GM19372 (cell line): ENCODE data around the gene SLC35G2.
A peak's percentile ranks its signal among the peaks of the same experiment; 100 is the strongest.
"Not testable (repeated sequence)": the region's sequence is repeated elsewhere in the genome, so short reads cannot be mapped to it uniquely, and the experiment has no call there.

Source experiments
- ATAC-seq: cut with Tn5 transposase; IDR thresholded peaks from one replicate; pipeline ENCODE4 v1.9.1; 2021; ENCODE audit warnings: mild to moderate bottlenecking, low read depth, moderate library complexity; ENCODE audit not compliant: unreplicated experiment

SLC35G2 gene

DNA sequence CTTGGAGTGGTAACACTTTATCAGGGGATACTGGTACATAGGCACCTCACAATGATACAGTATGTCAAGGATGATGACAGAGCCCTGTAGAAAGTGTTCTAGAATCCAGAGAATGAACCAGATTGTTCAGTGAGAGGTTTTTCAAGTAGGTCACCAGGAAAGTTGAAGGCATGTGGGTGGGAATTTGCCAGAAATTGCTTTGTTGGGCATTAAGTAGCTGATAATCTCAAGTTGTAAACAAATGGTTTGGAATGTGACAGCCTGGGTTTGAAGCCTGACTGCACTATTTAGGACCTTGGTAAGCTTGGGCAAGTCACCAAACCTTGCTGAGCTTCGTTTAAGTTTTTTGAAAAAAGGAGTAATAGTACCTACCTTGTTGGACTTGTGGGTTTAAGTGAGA lies 12.5 kb downstream of the SLC35G2 start:
- no peak for ATAC-seq

DNA sequence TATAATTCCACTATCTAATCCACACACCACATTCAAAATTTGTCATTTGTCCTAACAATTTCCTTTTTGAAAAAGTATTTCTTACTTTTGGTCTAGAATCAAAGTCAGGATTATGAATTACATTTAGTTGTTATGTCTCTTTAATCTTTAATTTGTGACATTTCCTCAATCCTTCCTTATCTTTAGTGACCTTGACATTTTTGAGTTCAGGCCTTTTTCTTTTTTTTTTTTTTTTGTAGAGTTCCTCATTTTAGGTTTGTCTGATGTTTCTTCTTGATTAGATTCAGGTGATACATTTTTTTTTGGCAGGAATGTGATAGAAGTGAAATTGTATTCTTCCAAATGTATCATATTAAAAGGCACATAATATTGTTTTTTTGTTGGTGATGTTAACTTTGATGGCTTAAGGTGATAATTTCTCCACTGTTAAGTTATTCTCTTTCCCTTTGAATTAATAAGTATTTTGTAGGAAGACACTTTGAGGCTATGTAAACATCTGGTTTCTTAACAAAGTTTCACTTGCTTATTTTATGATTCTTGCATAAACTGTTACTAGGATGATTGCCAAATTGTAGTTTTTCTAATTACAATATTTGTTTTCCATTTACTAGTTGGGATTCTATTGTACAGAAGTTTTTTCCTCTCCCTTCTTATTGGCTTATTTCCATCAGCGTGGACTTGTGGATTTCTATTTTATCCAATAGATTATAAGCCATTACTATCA lies 16.3 kb downstream of the SLC35G2 start:
- ATAC-seq, result no peak

DNA sequence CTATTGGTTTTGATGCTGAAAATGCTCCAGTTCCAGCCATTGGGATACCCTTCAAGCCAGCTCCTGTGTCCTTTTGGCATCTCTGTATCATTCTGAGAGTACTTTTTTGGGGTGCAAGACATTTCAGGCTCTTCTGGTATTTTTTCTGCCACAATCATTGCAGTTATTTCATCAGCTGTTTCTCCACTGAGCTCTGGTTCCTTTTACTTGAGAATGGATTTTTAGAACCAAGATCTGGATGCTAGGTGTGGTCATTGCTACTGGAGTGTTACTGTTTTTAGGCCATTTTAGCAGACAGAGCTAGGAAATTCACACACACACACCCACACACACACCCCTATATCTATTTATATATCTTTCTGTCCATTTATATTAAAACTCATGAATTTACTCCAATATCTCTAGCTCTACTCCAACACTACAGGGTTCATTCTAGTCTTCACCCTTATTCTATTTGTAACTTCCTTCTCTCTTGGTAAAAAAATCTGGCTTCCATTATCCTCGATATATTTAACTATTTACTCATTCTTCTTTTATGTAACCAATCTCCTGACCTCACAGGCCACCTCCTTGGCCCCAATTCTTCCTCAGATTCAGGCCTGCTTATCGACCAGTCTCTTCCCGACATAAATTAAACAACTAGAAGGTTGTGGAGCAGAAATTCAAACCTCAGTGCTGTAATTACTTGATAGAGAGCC lies 17.0 kb downstream of the SLC35G2 start:
- ATAC-seq, result no peak

DNA sequence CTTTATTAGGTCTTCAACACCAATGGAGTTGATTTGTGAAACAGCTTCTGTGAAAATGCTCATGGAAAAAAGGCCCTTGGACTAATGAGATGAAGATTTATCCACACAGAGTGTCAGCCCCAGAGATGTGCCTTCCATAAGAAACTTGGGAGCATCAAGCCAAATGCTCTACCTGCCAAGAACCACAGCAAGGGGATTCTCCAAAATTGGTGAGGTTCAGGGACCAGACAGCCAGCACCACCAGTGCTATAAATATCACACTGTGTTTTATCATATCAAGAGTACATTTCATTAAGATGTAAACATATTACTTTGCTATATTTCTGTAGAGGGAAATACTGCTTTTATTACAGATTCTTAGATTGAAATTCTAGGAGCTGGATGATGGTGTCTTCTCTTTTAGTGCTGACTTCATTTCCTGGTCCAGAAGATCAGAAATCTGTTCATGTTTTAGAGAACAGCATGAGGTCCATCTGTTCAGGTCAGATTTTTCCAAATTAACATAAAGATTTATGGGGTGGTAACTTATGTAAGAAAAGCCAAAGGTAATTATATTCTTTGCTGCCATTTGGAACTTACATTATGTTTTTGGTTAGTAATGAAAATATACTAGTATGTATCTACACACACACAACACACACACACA lies 17.7 kb downstream of the SLC35G2 start:
- ATAC-seq, result no peak

DNA sequence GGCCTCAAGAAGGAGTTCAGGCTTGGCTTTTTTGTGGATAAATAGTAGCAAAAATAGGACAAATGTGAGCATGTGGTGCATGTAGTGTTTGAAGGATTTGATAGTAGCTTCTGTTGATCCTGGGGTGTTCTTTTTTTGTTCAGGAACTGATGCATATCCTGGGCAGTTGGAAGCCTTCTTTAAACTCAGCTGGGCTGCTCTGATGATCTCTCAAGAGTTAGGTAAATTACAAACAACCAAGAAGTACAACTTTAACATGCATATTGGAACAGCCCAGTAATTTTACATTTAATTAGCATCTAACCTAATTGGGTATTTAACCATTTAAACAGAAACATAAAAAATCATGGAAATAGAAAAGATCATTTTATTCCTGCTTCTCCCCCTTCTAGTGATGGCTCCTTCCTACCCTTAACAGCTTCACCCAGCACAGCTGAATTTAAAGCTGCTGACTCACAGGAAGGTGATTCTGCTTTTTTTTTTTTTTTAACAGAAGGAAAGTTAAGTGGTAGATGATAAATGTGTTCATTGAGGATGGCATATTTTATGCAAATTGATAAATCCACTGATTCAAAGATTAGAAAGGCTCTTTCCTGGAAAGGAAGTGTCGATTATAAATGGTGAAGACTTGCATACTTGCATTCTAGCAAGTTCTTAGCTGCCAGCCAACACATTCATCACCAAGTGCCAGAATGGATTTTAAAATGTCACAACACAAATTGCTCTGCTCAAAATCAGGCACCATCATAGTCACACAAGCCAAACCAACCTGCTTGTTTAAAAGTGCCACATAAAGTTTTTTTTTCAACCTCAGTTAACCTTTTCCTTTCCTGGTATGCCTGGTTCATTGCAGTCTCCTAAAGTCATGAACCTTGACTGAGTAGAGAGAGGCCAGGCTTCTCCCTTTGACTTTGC lies 20.0 kb downstream of the SLC35G2 start:
- ATAC-seq, result no peak

DNA sequence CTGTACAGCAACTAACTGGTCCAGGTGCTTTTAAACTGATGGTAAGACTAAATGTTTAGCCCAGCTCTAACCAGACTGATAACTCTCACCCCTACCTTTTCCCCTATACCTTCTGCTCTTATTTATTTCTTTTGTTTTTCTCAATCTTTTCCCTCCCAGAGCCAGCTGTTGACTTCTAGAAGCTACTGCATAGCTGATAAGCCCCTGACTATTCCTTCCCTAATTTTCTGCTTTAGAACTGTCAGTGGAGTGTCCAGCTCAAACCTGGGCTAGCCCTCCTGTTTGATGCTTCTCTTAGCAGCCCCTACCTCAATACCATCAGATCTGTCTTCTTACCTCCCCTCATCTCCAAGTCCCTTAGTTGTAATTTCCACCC lies 20.6 kb downstream of the SLC35G2 start:
- ATAC-seq, result no peak

DNA sequence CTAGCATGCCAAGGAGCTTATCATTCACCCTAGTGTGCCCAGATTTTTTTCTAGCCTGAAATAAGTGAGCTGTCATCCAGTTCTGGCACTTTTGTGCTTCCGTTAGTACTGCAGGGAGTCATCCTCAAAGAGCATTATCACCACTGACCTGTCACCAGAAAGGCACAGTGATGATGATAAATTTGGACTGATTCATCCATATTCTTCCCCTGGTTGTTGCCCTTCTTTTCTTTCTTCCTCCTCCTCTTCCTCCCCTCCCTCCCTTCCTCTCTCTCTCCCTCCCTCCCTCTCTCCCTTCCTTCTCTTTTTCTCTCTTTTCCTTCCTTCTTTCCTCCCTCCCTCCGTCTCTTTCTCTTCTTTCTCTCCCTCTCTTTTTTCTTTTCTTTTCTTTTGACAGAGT lies 21.3 kb downstream of the SLC35G2 start:
- ATAC-seq, result no peak

DNA sequence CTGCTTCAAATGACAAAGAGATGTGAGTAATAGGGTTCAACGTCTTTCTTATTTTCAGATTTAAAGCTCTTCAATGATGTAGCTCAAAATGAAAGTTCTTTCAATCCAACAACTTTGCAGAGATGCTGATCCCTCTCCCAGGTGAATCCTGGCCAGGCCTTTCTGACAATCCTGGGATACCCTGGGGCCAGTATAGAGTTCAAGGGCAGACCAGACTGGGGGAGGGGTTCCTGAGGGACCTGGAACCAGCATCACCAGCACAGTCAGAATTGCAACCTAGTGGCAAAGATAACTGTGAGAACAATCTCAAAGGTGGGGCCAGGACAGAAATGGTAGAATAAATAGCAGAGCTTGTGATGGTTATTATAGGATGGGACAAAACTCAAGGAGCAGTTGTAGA lies 23.4 kb downstream of the SLC35G2 start:
- ATAC-seq, result no peak

DNA sequence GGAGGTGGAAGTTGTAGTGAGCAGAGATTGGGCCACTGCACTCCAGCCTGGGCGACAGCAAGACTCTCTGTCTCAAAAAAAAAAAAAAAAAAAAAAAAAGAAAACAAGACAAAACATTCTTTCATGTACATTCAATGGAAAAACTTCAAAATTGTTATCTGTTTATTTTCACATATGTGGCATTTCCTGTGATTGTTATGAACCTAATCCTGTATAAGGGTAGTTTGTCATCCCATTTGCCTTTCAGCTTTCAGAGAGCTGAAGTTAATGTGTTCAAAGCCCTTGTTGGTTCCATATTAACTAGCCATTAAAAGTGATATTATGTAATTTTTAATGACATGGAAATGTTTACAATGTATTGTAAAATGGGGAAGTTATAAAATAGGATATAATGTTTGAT lies 25.8 kb downstream of the SLC35G2 start:
- no peak for ATAC-seq

DNA sequence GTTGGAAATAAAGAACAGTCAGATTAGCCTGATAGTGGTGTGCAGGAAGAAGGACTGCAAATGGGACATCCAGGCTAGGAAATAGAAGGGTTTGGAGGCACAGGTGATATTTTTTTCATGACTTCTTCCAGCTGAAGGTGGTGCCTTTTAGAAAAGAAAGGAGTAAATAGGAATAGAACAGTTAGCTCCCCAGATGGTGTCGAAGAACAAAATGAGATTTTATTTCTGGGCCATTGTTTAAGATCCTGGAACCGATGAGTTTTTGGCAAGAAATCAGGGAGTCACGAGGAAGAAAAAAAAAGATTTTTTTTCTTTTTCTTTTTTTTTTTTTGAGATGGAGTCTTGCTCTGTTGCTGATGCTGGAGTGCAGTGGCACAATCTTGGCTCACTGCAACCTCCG lies 33.3 kb downstream of the SLC35G2 start:
- no peak for ATAC-seq

DNA sequence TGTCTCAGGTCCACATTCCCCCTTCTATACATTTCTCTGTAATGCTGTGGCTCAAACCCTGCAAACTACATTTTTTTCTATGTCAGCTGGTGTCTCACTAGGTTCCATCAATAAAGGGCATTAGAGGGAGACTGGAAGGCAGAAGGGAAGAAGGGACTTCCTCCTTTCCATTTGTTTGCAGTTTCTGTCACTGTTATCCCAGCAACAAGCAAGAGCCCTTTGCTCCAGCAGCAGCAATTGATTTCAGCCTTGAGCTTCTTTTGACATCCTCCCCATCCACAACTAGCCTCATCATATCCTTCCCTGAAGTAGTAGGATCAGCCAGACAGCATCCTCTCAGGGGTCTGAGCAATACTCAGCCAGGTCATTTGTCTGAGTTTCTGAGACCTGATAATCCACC lies 37.7 kb downstream of the SLC35G2 start:
- ATAC-seq, result no peak

DNA sequence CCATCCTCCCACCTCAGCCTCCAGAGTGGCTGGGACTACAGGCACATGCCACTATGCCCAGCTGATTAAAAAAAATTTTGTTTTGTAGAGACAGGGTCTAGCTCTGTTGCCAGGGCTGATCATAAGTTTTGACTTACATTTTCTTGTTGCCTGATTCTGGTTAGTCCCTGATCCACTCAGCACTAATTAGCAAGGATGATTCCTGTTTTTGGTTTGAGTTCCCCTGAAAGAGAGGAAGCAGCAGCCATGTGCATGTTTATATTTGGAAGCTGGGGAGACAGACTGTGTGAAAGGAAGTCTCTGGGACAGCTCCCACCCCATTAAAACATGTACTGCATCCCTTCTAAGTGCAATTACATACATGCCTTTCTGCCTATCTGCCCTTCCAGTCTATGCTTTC lies 39.5 kb downstream of the SLC35G2 start:
- no peak for ATAC-seq

DNA sequence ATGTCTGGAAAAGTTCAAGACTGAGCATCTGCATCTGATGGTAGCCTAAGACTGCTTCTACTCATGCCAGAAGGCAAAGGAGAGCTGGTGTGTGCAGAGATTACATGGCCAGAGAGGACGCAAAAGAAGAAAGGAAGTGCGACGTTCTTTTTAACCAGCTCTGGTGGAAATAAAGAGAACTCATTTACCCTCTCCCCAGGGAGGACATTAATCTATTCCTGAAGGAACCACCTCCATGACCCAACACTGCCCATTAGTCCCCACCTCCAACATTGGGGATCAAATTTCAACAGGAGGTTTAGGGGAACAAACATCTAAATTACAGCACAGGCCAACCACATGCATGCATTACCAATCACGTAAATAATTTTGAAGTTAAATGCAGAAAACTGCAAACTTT lies 41.6 kb downstream of the SLC35G2 start:
- no peak for ATAC-seq

DNA sequence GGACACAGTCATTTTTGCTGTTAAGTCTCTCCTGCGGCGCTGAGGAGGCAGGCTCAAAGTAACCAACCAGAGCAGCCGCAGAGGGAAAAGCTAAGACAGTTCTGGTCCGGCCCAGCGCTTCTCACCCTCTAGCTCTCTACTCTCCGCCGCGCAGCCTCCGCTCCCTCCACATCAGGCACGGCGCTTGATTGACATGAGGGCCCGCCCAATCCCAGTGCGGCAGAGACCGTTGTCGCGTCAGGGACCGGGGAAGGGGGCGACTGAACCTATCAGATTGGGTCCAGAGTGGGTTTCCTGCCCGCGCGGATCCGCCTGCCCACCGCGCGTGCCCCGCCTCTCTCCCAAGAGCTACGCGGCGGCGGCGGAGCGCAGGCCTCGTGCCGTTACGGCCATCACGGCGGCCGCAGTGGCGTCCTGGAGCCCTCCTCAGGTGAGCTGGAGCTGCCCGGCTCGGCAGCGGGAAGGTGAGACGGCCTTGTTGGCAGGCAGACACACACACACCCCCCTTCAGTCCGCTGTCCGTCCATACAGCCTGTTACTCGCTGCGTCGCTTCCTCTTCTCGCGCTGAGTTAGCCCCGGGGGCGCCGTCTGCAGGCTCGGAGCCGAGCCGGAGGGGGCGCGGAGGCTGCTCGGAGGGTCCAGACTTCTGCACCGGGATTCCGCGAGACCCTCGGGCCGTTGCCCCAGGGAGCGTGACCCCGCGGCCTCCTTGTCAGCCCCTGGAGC lies 43.1 kb downstream of the SLC35G2 start, which contains the start of gene NCK1:
NCK1 (plus strand) TSS at position 319 of the 727 bp plus-strand sequence. CDS start 65,794 bp downstream, outside the sequence.
- ATAC-seq, result peak; percentile 97

DNA sequence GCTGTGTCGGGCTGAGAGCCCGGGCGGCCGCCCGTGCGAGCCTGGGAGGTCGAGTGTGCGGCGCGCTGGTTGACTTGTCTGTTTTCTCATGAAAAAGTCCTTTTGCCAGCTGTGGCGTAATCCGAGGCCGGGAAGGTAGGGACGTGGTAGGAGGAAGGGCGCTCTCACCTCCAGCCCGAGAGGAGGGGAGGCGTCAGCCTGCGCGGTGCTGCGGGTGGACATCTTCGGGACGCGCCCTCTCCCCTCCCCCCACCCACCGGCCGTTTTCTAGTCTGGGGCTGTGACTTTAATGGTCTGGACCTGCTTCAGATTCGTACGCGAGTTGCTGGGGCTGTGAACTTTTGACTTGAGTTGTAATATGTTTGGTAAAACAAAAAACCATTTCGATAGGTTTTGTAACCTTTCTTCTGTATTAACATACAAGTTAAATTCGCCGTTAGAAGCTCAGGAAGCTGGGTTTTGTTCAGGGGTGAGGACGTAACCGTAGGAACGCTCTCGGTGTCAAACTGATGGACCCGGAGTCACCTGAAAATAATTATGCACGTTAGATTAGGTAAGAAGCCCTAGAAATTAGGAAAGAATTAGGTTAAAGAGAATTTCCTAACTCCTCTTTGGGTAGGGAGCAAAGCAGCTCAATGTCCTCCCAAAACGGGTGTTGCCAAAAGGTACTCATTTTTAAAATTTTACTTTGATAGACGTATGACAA lies 43.8 kb downstream of the SLC35G2 start:
- peak; percentile 15 for ATAC-seq

DNA sequence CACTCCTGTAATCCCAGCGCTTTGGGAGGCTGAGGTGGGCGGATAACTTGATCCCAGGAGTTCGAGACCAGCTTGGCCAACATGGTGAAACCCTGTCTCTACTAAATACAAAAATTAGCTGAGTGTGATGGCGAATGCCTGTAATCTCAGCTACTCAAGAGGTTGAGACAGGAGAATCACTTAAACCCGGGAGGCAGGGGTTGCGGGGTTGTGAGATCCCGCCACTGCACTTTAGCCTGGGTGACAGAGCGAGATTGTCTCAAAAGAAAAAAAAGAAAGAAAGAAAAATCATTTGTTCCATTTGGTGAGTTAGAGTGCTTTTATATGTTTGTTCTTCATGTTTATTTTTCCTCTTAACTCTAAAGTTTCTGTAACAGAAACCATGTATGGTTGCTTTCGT lies 50.4 kb downstream of the SLC35G2 start:
- no peak for ATAC-seq

DNA sequence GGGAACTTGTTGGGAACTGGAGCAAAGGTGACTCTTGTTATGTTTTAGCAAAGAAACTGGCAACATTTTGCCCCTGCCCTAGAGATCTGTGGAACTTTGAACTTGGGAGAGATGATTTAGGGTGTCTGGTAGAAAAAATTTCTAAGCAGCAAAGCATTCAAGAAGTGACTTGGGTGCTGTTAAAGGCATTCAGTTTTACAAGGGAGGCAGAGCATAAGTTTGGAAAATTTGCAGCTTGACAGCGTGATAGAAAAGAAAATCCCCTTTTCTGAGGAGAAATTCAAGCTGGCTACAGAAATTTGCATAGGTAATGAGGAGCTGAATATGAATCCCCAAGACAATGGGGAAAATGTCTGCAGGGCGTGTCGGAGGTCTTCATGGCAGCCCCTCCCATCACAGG lies 53.3 kb downstream of the SLC35G2 start:
- not testable (repeated sequence) for ATAC-seq

DNA sequence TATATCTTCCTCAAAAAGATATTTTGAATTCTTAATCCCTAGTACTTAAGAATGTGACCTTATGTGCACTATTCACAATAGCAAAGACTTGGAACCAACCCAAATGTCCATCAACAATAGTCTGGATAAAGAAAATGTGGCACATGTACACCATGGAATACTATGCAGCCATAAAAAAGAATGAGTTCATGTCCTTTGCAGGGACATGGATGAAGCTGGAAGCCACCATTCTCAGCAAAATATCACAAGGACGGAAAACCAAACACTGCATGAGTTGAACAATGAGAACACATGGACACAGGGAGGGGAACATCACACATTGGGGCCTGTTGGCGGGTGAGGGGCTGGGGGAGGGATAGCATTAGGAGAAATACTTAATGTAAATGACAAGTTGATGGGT lies 60.6 kb downstream of the SLC35G2 start:
- not testable (repeated sequence) for ATAC-seq

DNA sequence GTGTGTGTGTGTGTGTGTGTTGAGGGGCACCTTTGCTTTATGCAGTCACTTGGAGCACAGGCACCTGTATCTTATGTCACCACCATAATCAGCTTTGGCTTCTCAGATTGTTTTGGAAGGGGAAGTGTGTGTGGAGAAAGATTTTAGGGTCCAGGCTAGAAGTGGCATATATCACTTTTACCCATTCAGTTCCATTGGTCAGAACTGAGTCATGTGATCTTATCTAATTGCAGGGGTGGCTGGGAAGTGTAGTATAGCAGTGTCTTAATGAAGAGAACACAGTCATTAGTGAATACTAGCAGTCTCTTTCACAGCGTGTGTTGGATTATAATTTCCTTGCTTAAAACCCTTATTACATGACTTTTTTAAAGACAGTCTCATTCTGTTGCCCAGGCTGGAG lies 63.6 kb downstream of the SLC35G2 start:
- ATAC-seq, result no peak
